Measurements from ENCODE around the gene PTPA.
A peak's percentile ranks its signal among the peaks of the same experiment; 100 is the strongest.
"Not testable (repeated sequence)": the region's sequence is repeated elsewhere in the genome, so short reads cannot be mapped to it uniquely, and the experiment has no call there.

PTPA gene

GRCh38 chr9:129109537-129109903 is 1.7 kb upstream of the PTPA start:
- no peaks in the 10 kb centered on the region for H3K9me3 ChIP-seq (ENCODE audit: insufficient read depth, low read length)
- H3K4me2 ChIP-seq (ENCODE audit: low read depth, low read length, poor library complexity, severe bottlenecking), result no peak overlapping the region
- TF ChIP-seq CTCF (IDR thresholded peaks at IDR 0.05; ENCODE audit: insufficient read depth, low read length, poor library complexity, severe bottlenecking) (no peak), EZH2phosphoT487 (conservative IDR thresholded peaks at IDR 0.05; ENCODE audit: low read length) (no peak)
- no peak overlapping the region for H3K4me3 ChIP-seq (ENCODE audit: insufficient read depth, low read length, poor library complexity, severe bottlenecking)
- H4K20me1 ChIP-seq (ENCODE audit: low read depth, low read length), result no peaks in the 10 kb centered on the region
- H3K27me3 ChIP-seq (ENCODE audit: low read length), result no peaks in the 10 kb centered on the region
- 0 out of 2 replicates have a peak, but pooled peaks cover 10% of the 10 kb centered on the region for H3F3A ChIP-seq (ENCODE audit: insufficient read depth)
- H3K27ac ChIP-seq (ENCODE audit: low read depth, low read length), result no peak overlapping the region
- no peak overlapping the region for H2AFZ ChIP-seq (ENCODE audit: low read depth, low read length, severe bottlenecking)
- H3K79me2 ChIP-seq (ENCODE audit: insufficient read depth, low read length), result peaks cover 27% of the 10 kb centered on the region
- H3K9ac ChIP-seq (ENCODE audit: low read length), result no peak overlapping the region
- H3K9me2 ChIP-seq (replicated peaks; ENCODE audit: insufficient read depth, low read length), result no peaks in the 10 kb centered on the region
- no peaks in the 10 kb centered on the region for H3K36me3 ChIP-seq (ENCODE audit: low read length)

- no peak overlapping the region for H3K4me3 ChIP-seq (ENCODE audit: insufficient read depth, low read length, poor library complexity, severe bottlenecking)
- no peak overlapping the region for H3K27ac ChIP-seq (ENCODE audit: low read depth, low read length)
- no peak overlapping the region for H3K4me2 ChIP-seq (ENCODE audit: low read depth, low read length, poor library complexity, severe bottlenecking)
- H3F3A ChIP-seq (ENCODE audit: insufficient read depth), result 0 out of 2 replicates have a peak, but pooled peaks cover 12% of the 10 kb centered on the region
- H3K9me3 ChIP-seq (ENCODE audit: insufficient read depth, low read length), result no peaks in the 10 kb centered on the region
- H2AFZ ChIP-seq (ENCODE audit: low read depth, low read length, severe bottlenecking), result no peak overlapping the region
- H3K9ac ChIP-seq (ENCODE audit: low read length), result no peak overlapping the region
- no peaks in the 10 kb centered on the region for H4K20me1 ChIP-seq (ENCODE audit: low read depth, low read length)
- no peaks in the 10 kb centered on the region for H3K27me3 ChIP-seq (ENCODE audit: low read length)
- no peaks in the 10 kb centered on the region for H3K9me2 ChIP-seq (replicated peaks; ENCODE audit: insufficient read depth, low read length)
- no peak for TF ChIP-seq EZH2phosphoT487 (conservative IDR thresholded peaks at IDR 0.05; ENCODE audit: low read length)
- no peak for TF ChIP-seq CTCF (IDR thresholded peaks at IDR 0.05; ENCODE audit: insufficient read depth, low read length, poor library complexity, severe bottlenecking)
- H3K36me3 ChIP-seq (ENCODE audit: low read length), result no peaks in the 10 kb centered on the region
- H3K79me2 ChIP-seq (ENCODE audit: insufficient read depth, low read length), result peaks cover 34% of the 10 kb centered on the region
Measured at GRCh38 chr9:129109952-129110739, 1.1 kb upstream of the PTPA start.

- no peak for TF ChIP-seq CTCF (IDR thresholded peaks at IDR 0.05; ENCODE audit: insufficient read depth, low read length, poor library complexity, severe bottlenecking)
- TF ChIP-seq EZH2phosphoT487 (conservative IDR thresholded peaks at IDR 0.05; ENCODE audit: low read length), result no peak
- Histone ChIP-seq H3K36me3 (ENCODE audit: low read length) (no peaks in the 10 kb centered on the region), H3K27me3 (ENCODE audit: low read length) (no peaks in the 10 kb centered on the region), H3K27ac (ENCODE audit: low read depth, low read length) (peak overlapping the region; percentile 67), H4K20me1 (ENCODE audit: low read depth, low read length) (no peaks in the 10 kb centered on the region), H3K4me3 (ENCODE audit: insufficient read depth, low read length, poor library complexity, severe bottlenecking) (peak overlapping the region; percentile 82), H3K4me2 (ENCODE audit: low read depth, low read length, poor library complexity, severe bottlenecking) (peak overlapping the region; percentile 76), H3K9me2 (replicated peaks; ENCODE audit: insufficient read depth, low read length) (no peaks in the 10 kb centered on the region), H3K9ac (ENCODE audit: low read length) (peak overlapping the region; percentile 92), H3F3A (ENCODE audit: insufficient read depth) (0 out of 2 replicates have a peak, but pooled peaks cover 12% of the 10 kb centered on the region), H2AFZ (ENCODE audit: low read depth, low read length, severe bottlenecking) (peak overlapping the region; percentile 94), H3K79me2 (ENCODE audit: insufficient read depth, low read length) (peaks cover 44% of the 10 kb centered on the region), H3K9me3 (ENCODE audit: insufficient read depth, low read length) (no peaks in the 10 kb centered on the region)
Measured at GRCh38 chr9:129111528-129112151, 425 bp downstream of the PTPA start.

GRCh38 chr9:129112526-129112925 is 1.3 kb downstream of the PTPA start:
- H3K9me3 ChIP-seq (ENCODE audit: insufficient read depth, low read length); H3K9me2 ChIP-seq (replicated peaks; ENCODE audit: insufficient read depth, low read length): not testable (repeated sequence)
- H3K79me2 ChIP-seq (ENCODE audit: insufficient read depth, low read length), result peaks cover 51% of the 10 kb centered on the region

More at GRCh38 chr9:129112526-129112925, 1.3 kb downstream of the PTPA start:
- H3K36me3 ChIP-seq (ENCODE audit: low read length); H2AFZ ChIP-seq (ENCODE audit: low read depth, low read length, severe bottlenecking); H3K27ac ChIP-seq (ENCODE audit: low read depth, low read length); H4K20me1 ChIP-seq (ENCODE audit: low read depth, low read length); H3K27me3 ChIP-seq (ENCODE audit: low read length): not testable (repeated sequence)
- peak overlapping the region; percentile 76 for H3K4me2 ChIP-seq (ENCODE audit: low read depth, low read length, poor library complexity, severe bottlenecking)
- H3F3A ChIP-seq (ENCODE audit: insufficient read depth), result 0 out of 2 replicates have a peak, but pooled peaks cover 12% of the 10 kb centered on the region
- peak overlapping the region; percentile 82 for H3K4me3 ChIP-seq (ENCODE audit: insufficient read depth, low read length, poor library complexity, severe bottlenecking)
- H3K9ac ChIP-seq (ENCODE audit: low read length), result peak overlapping the region; percentile 92

Measured in SU-DHL-6 (cell line).